ENCODE results near the gene GSTA5. TPM values are rescaled to one million over a fixed set of nuclear protein-coding genes. Genes with fewer than 3 reads are reported as not detected.
"Not testable (repeated sequence)": the region's sequence is repeated elsewhere in the genome, so short reads cannot be mapped to it uniquely, and the experiment has no call there.

Gene GSTA5
- total RNA-seq, 1 donor from 2014 or later: not detected

DNA sequence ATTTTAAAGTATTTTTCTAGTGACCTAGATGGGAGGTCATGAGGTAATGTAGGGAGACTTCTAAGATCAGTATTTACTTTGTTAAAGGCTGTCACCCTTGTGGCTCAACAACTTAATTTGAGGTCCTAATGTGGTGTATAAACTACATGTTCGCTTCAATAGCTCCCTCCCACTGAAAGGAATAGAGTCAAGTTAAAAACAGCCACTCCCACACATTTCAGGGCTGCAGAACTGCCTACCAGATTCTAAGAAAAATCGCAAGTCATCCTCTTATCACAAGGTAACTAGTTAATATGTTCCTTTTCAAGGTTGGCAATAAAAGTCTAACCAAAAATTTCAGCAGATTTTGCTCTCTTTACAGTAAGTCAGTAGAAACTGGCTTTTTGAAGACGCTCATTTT, 52.1 kb downstream of the GSTA5 start:
- no peak overlapping the region for H3K4me3 Mint-ChIP-seq (ENCODE audit: low read depth)
- peaks cover 9% of the 10 kb centered on the region for H3K9me3 Mint-ChIP-seq (ENCODE audit: low read depth)
- H3K27me3 Mint-ChIP-seq: no peaks in the 10 kb centered on the region
- H3K27ac Mint-ChIP-seq: no peak overlapping the region
- H3K4me1 Mint-ChIP-seq (ENCODE audit: low read depth): peaks cover 20% of the 10 kb centered on the region
- DNase-seq (ENCODE audit: low spot score, unreplicated experiment): no peak
- TF ChIP-seq, protein P1, sequence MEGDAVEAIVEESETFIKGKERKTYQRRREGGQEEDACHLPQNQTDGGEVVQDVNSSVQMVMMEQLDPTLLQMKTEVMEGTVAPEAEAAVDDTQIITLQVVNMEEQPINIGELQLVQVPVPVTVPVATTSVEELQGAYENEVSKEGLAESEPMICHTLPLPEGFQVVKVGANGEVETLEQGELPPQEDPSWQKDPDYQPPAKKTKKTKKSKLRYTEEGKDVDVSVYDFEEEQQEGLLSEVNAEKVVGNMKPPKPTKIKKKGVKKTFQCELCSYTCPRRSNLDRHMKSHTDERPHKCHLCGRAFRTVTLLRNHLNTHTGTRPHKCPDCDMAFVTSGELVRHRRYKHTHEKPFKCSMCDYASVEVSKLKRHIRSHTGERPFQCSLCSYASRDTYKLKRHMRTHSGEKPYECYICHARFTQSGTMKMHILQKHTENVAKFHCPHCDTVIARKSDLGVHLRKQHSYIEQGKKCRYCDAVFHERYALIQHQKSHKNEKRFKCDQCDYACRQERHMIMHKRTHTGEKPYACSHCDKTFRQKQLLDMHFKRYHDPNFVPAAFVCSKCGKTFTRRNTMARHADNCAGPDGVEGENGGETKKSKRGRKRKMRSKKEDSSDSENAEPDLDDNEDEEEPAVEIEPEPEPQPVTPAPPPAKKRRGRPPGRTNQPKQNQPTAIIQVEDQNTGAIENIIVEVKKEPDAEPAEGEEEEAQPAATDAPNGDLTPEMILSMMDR (IDR thresholded peaks at IDR 0.05; ENCODE audit: unreplicated experiment): no peak
- H3K36me3 Mint-ChIP-seq (ENCODE audit: insufficient read depth): peaks cover 16% of the 10 kb centered on the region

DNA sequence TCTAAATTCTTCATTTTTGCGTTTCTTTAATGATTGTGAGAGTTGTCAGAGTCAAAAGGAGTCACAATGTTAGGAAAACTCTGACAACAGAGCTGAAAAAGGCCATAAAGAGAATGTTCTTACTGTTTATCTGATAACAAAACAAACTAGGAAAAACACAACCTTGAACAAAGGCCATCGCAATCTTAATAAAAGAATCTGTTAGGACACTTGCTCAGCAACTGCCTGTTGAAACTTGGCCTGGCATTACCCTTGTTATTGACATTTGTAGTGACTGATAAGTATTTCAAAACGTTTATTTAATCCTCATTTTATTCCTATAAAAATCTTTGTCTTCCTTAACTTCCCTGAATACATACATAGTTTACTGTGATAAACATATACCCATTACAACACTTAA, 52.7 kb downstream of the GSTA5 start:
- Mint-ChIP-seq H3K4me3 (ENCODE audit: low read depth) (no peak overlapping the region), H3K4me1 (ENCODE audit: low read depth) (peaks cover 20% of the 10 kb centered on the region), H3K9me3 (ENCODE audit: low read depth) (peaks cover 4% of the 10 kb centered on the region), H3K36me3 (ENCODE audit: insufficient read depth) (peaks cover 12% of the 10 kb centered on the region), H3K27me3 (no peaks in the 10 kb centered on the region), H3K27ac (peak overlapping the region; percentile 53)
- no peak for DNase-seq (ENCODE audit: low spot score, unreplicated experiment)
- TF ChIP-seq, protein P1 (IDR thresholded peaks at IDR 0.05; ENCODE audit: unreplicated experiment): no peak

DNA sequence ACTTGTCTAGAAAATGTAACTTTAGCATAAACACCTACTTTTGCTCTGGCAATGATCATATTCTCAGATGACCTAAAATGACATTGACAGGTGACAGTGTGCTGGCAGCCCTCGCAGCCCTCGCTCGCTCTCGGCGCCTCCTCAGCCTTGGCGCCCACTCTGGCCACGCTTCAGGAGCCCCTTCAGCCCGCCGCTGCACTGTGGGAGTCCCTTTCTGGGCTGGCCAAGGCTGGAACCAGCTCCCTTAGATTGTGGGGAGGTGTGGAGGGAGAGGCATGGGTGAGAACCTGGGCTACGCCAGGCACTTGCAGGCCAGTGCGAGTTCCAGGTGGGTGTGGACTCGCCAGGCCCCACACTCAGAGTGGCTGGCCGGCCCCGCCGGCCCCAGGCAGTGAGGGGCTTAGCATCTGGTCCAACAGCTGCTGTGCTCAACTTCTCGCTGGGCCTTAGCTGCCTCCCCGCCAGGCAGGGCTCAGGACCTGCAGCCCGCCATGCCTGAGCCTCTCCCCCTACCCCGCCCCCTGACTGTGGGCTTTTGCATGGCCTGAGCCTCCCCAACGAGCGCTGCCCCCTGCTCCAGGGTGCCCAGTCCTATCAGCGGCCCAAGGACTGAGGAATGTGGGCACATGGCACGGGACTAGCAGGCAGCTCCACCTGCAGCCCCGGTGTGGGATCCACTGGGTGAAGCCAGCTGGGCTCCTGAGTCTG, 54.2 kb downstream of the GSTA5 start:
- Mint-ChIP-seq H3K4me3 (ENCODE audit: low read depth) (no peak overlapping the region), H3K4me1 (ENCODE audit: low read depth) (peaks cover 22% of the 10 kb centered on the region), H3K27ac (no peak overlapping the region), H3K27me3 (no peaks in the 10 kb centered on the region), H3K9me3 (ENCODE audit: low read depth) (no peaks in the 10 kb centered on the region), H3K36me3 (ENCODE audit: insufficient read depth) (peaks cover 2% of the 10 kb centered on the region)
- TF ChIP-seq, protein P1 (IDR thresholded peaks at IDR 0.05; ENCODE audit: unreplicated experiment): no peak
- DNase-seq (ENCODE audit: low spot score, unreplicated experiment): no peak

DNA sequence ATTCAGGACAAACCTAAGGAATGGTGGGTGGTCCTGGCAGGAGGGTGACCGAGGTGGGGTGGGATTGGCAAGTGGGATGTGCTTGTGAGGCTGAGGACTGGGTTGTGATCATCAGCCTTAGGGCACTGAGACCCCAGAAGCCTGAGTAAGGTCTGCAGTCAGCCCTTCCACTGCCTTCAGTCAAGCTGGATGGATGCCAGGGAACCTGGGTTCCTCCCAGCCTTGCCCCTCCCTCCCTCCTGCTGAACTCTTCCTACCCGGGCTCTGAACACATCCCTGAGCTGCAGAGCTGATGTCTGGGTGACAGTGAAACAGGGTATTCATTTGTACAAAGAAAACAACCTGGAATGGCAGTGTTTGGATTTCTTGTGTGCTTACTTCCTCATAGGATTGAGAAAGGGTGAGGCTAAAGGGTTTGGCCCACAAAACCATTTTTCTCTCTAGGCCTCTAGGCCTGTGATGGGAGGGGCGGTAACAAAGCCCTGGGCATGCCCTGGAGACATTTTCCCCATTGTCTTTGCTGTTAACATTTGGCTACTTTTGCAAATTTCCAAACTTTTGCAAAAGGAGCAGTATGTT, 57.8 kb downstream of the GSTA5 start:
- H3K27ac Mint-ChIP-seq; H3K4me1 Mint-ChIP-seq (ENCODE audit: low read depth); H3K36me3 Mint-ChIP-seq (ENCODE audit: insufficient read depth); DNase-seq (ENCODE audit: low spot score, unreplicated experiment); H3K27me3 Mint-ChIP-seq; H3K4me3 Mint-ChIP-seq (ENCODE audit: low read depth); H3K9me3 Mint-ChIP-seq (ENCODE audit: low read depth): not testable (repeated sequence)

DNA sequence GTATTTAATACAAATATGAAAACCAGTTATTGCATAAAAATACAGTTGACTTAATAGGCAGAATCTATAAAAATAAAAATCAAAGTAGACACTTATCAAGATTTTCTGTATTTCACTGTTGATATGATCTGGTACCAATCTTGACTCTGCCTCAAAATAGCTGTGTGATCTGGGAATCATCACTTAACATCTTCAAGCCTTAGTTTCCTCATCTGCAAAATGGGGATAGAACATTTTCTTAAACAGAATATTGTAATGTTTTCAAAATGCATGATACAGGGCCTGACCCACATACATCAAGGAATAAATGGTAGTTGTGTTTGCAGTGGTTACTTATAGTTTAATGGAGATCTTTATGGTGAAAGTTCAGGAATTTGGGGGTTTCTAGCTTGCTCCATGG, 58.4 kb downstream of the GSTA5 start:
- H3K4me3 Mint-ChIP-seq (ENCODE audit: low read depth); H3K36me3 Mint-ChIP-seq (ENCODE audit: insufficient read depth); H3K4me1 Mint-ChIP-seq (ENCODE audit: low read depth); H3K9me3 Mint-ChIP-seq (ENCODE audit: low read depth); DNase-seq (ENCODE audit: low spot score, unreplicated experiment); H3K27me3 Mint-ChIP-seq; H3K27ac Mint-ChIP-seq: not testable (repeated sequence)

Other genes with a start within 250 kb of the GSTA5 start
- gene TMEM14A, start 169.7 kb downstream of the GSTA5 start, total RNA-seq: 29.7 and 33.6 TPM in 2 replicates
- 4.6 and 10.7 TPM in 2 replicates for gene GSTA2, start 77.3 kb downstream of the GSTA5 start, total RNA-seq
- gene GSTA1, start 37.0 kb downstream of the GSTA5 start, total RNA-seq: 25.8 and 26.8 TPM in 2 replicates
- gene GSTA3, start 68.9 kb upstream of the GSTA5 start, total RNA-seq: not detected in 2 replicates
- gene GSTA4, start 154.5 kb upstream of the GSTA5 start, total RNA-seq: 44.7 and 45.6 TPM in 2 replicates
- 14.8 and 15.1 TPM in 2 replicates for gene CILK1, start 221.0 kb upstream of the GSTA5 start, total RNA-seq
- 84.7 and 85.7 TPM in 2 replicates for gene FBXO9, start 224.6 kb upstream of the GSTA5 start, total RNA-seq